HCT116 (cell line): ENCODE measurements around the gene MAP3K5. TPM values are rescaled to one million over a fixed set of nuclear protein-coding genes. Genes with fewer than 3 reads are reported as not detected.

ENCODE experiments used
- ATAC-seq: fragments of 200-7000 bp; cut with Tn5 transposase; 2 replicates; pipeline ENCODE4 v1.9.1; 2020; ENCODE audit warnings: mild to moderate bottlenecking, moderate library complexity
- BruUV-seq: library from RNA; stranded (reverse); fragments of 400-500 nt; replicated peaks from 2 replicates; lab custom pipeline; 2021; lab: Mats Ljungman, UMichigan
- CTCF ChIA-PET: fragments of 300-600 bp; sonication (Branson Sonifier 250); formaldehyde crosslinking; loops from one replicate; lab custom pipeline; 2021; ENCODE audit warnings: antibody characterized with exemption; lab: Charles Lee
- POLR2A ChIA-PET: fragments of 300-600, 350-600 bp; sonication (Branson Sonifier 250); formaldehyde crosslinking; loops from one replicate; lab custom pipeline; 2021; ENCODE audit warnings: antibody characterized with exemption; lab: Charles Lee
- RAD21 ChIA-PET, 2 experiments: fragments of 300-600 bp; sonication (Branson Sonifier 250); formaldehyde crosslinking; loops; one replicate each; lab custom pipeline; 2023; ENCODE audit warnings: low total read pairs in 2 of 2; ENCODE audit not compliant: uncharacterized antibody in 2 of 2, unreplicated experiment in 2 of 2, low non-redundant PET in 1 of 2; lab: Charles Lee
- DNase-seq: peaks from one replicate; pipeline ENCODE4 v3.0.0-alpha.2; 2010; ENCODE audit warnings: low read depth, low spot score
- H2AFZ ChIP-seq: fragments of 200-600 bp; shearing (Covaris generic), sonication (generic); 2 replicates; pipeline ENCODE4 v1.6.1; 2017; ENCODE audit warnings: low read depth, mixed run types, mixed read lengths, antibody characterized with exemption, low read length; ENCODE audit not compliant: poor library complexity, severe bottlenecking
- H3K27ac ChIP-seq: 2 replicates; pipeline ENCODE4 v1.5.1; 2012; ENCODE audit warnings: low read depth, low read length
- H3K27me3 ChIP-seq: fragments of 200-600 bp; sonication (generic); 2 replicates; pipeline ENCODE4 v1.6.1; 2016; ENCODE audit warnings: mixed run types, low read length, mixed read lengths; ENCODE audit not compliant: insufficient read depth
- H3K36me3 ChIP-seq, 2 experiments: fragments of 200-500 bp in 1 of 2; fragments of 200-600 bp in 1 of 2; sonication (Bioruptor generic) in 1 of 2; sonication (generic) in 1 of 2; 2 replicates each; pipeline versions ENCODE4 v1.5.1 to v1.6.1; 2014 to 2016; ENCODE audit warnings: low read length in 2 of 2, inconsistent platforms in 1 of 2, mixed read lengths in 1 of 2, mixed run types in 1 of 2; ENCODE audit not compliant: insufficient read depth in 2 of 2, control insufficient read depth in 1 of 2
- H3K4me1 ChIP-seq, 2 experiments: fragments of 200-600 bp in 1 of 2; sonication (generic) in 1 of 2; 2 replicates each; pipeline versions ENCODE4 v1.5.1 to v1.6.1; 2012 to 2017; ENCODE audit warnings: low read length in 2 of 2, inconsistent platforms in 1 of 2, mild to moderate bottlenecking in 1 of 2, mixed read lengths in 1 of 2, mixed run types in 1 of 2, moderate library complexity in 1 of 2; ENCODE audit not compliant: insufficient read depth in 2 of 2, control insufficient read depth in 1 of 2
- H3K4me2 ChIP-seq: fragments of 200-600 bp; sonication (generic); 2 replicates; pipeline ENCODE4 v1.6.1; 2017; ENCODE audit warnings: mixed run types, low read length, mixed read lengths
- H3K4me3 ChIP-seq, 2 experiments: fragments of 200-600 bp in 1 of 2; sonication (generic) in 1 of 2; replicated peaks in 1 of 2; 2 replicates each; pipeline ENCODE4 v1.5.1; 2011 to 2016; ENCODE audit warnings: low read length in 2 of 2, control low read depth in 1 of 2, low read depth in 1 of 2, mild to moderate bottlenecking in 1 of 2, mixed read lengths in 1 of 2, mixed run types in 1 of 2
- H3K79me2 ChIP-seq: fragments of 200-600 bp; sonication (generic); 2 replicates; pipeline ENCODE4 v1.6.1; 2017; ENCODE audit warnings: mild to moderate bottlenecking, mixed run types, low read length, moderate library complexity, mixed read lengths; ENCODE audit not compliant: insufficient read depth
- H3K9ac ChIP-seq: fragments of 200-600 bp; sonication (generic); 2 replicates; pipeline ENCODE4 v1.6.1; 2016; ENCODE audit warnings: low read length, mixed read lengths
- H3K9me2 ChIP-seq: fragments of 200-600 bp; sonication (generic), shearing (Covaris generic); 2 replicates; pipeline ENCODE4 v1.6.1; 2017; ENCODE audit warnings: mixed run types, mild to moderate bottlenecking, moderate library complexity; ENCODE audit not compliant: insufficient read depth
- H3K9me3 ChIP-seq, 2 experiments: fragments of 200-500 bp in 1 of 2; fragments of 200-600 bp in 1 of 2; sonication (Bioruptor generic) in 1 of 2; sonication (generic) in 1 of 2; 2 replicates each; pipeline ENCODE4 v1.6.1; 2014 to 2017; ENCODE audit warnings: low read length in 2 of 2, mixed read lengths in 2 of 2, inconsistent platforms in 1 of 2, low read depth in 1 of 2, mild to moderate bottlenecking in 1 of 2, mixed run types in 1 of 2, moderate library complexity in 1 of 2; ENCODE audit not compliant: control insufficient read depth in 1 of 2, insufficient read depth in 1 of 2
- H4K20me1 ChIP-seq: fragments of 200-600 bp; sonication (generic), shearing (Covaris generic); 2 replicates; pipeline ENCODE4 v1.6.1; 2017; ENCODE audit warnings: mixed run types, mild to moderate bottlenecking, moderate library complexity; ENCODE audit not compliant: insufficient read depth
- CBX3 ChIP-seq: IDR thresholded peaks from 2 replicates; pipeline ENCODE4 v1.6.1; 2012; ENCODE audit warnings: low read depth
- EGR1 ChIP-seq: IDR thresholded peaks from 2 replicates; pipeline ENCODE4 v1.6.1; 2012; ENCODE audit warnings: low read depth
- ELF1 ChIP-seq: IDR thresholded peaks from 2 replicates; pipeline ENCODE4 v1.6.1; 2012; ENCODE audit warnings: low read depth, borderline replicate concordance
- EZH2 ChIP-seq: fragments of 200-600 bp; sonication (generic); IDR thresholded peaks from 2 replicates; pipeline ENCODE4 v1.6.1; 2017; ENCODE audit warnings: antibody characterized with exemption, mixed run types
- EZH2phosphoT487 ChIP-seq: fragments of 200-600 bp; IDR thresholded peaks from 2 replicates; pipeline ENCODE4 v1.6.1; 2018; ENCODE audit warnings: antibody characterized with exemption, borderline replicate concordance
- POLR2AphosphoS5 ChIP-seq: IDR thresholded peaks from 2 replicates; pipeline ENCODE4 v1.6.1; 2011; ENCODE audit warnings: mild to moderate bottlenecking, low read depth, low read length, moderate library complexity
- SIN3A ChIP-seq: IDR thresholded peaks from 2 replicates; pipeline ENCODE4 v1.6.1; 2012; ENCODE audit warnings: low read depth
- SP1 ChIP-seq: IDR thresholded peaks from 2 replicates; pipeline ENCODE4 v1.6.1; 2012; ENCODE audit warnings: low read depth
- TCF7L2 ChIP-seq: IDR thresholded peaks from 2 replicates; pipeline ENCODE4 v1.7.0; 2011; ENCODE audit warnings: borderline replicate concordance, inconsistent platforms; ENCODE audit not compliant: insufficient read depth, insufficient read length; ENCODE audit errors: extremely low read depth
- ZFX ChIP-seq: fragments of 450-650 bp; IDR thresholded peaks from 2 replicates; pipeline ENCODE4 v1.6.1; 2017
- ZNF274 ChIP-seq: fragments of 200-500 bp; sonication (Bioruptor generic); IDR thresholded peaks from 2 replicates; pipeline ENCODE4 v1.6.1; 2014; ENCODE audit warnings: mild to moderate bottlenecking, low read depth, low read length, inconsistent platforms
- intact Hi-C: fragments of 100-400 bp; cut with micrococcal nuclease; formaldehyde crosslinking; loops from 2 replicates; pipeline ENCODE4 v1.10.0; 2022
- total RNA-seq: library from RNA; stranded (reverse); gene quantifications from one replicate; pipeline ENCODE4 v1.2.1, GENCODE V29; 2021; ENCODE audit not compliant: unreplicated experiment
- TF ChIP-seq, protein P1 (sequence below): IDR thresholded peaks from 2 replicates; pipeline ENCODE4 v1.6.1; 2011; ENCODE audit warnings: mild to moderate bottlenecking, low read length, moderate library complexity; ENCODE audit not compliant: insufficient replicate concordance; ENCODE audit errors: extremely low read depth
- TF ChIP-seq, protein P2 (sequence below), 3 experiments: fragments of 200-600 bp in 1 of 3; sonication (generic) in 1 of 3; IDR thresholded peaks in 2 of 3; conservative IDR thresholded peaks in 1 of 3; 2 replicates each; pipeline ENCODE4 v1.5.1; 2012 to 2017; ENCODE audit warnings: low read depth in 2 of 3, low read length in 2 of 3, antibody characterized with exemption in 1 of 3, borderline replicate concordance in 1 of 3, control low read depth in 1 of 3, mild to moderate bottlenecking in 1 of 3, mixed read lengths in 1 of 3, mixed run types in 1 of 3, moderate library complexity in 1 of 3; ENCODE audit not compliant: insufficient read depth in 1 of 3
- TF ChIP-seq, protein P3 (sequence below): IDR thresholded peaks from 2 replicates; pipeline ENCODE4 v1.6.1; 2012

Gene MAP3K5
- total RNA-seq, 1 experiment from 2014 or later: 11.8 TPM

DNA sequence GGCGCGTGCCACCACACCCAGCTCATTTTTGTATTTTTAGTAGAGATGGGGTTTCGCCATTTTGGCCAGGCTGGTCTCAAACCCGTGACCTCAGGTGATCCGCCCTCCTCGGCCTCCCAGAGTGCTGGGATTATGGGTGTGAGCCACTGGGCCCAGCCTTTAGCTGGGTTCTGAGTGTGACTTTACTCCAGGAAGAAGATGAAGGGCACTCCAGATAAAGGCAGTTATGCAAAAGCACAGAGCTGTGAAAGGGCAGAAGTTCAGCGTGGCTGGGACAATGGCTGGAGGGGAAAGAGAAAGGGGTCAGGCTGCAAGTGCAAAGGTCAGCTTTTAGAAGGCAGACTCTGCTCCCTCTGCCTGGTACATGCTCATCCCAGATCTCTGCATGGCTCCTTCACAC lies 39.7 kb downstream of the MAP3K5 start:
- no peak overlapping the region for H3K9ac ChIP-seq
- TF ChIP-seq TCF7L2 (no peak), SIN3A (no peak), POLR2AphosphoS5 (no peak), SP1 (no peak), ZFX (no peak), EGR1 (no peak), ZNF274 (no peak), CBX3 (no peak), EZH2phosphoT487 (no peak), ELF1 (no peak), EZH2 (no peak)
- TF ChIP-seq, protein P1, sequence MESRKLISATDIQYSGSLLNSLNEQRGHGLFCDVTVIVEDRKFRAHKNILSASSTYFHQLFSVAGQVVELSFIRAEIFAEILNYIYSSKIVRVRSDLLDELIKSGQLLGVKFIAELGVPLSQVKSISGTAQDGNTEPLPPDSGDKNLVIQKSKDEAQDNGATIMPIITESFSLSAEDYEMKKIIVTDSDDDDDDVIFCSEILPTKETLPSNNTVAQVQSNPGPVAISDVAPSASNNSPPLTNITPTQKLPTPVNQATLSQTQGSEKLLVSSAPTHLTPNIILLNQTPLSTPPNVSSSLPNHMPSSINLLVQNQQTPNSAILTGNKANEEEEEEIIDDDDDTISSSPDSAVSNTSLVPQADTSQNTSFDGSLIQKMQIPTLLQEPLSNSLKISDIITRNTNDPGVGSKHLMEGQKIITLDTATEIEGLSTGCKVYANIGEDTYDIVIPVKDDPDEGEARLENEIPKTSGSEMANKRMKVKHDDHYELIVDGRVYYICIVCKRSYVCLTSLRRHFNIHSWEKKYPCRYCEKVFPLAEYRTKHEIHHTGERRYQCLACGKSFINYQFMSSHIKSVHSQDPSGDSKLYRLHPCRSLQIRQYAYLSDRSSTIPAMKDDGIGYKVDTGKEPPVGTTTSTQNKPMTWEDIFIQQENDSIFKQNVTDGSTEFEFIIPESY: no peak
- TF ChIP-seq, protein P2, sequence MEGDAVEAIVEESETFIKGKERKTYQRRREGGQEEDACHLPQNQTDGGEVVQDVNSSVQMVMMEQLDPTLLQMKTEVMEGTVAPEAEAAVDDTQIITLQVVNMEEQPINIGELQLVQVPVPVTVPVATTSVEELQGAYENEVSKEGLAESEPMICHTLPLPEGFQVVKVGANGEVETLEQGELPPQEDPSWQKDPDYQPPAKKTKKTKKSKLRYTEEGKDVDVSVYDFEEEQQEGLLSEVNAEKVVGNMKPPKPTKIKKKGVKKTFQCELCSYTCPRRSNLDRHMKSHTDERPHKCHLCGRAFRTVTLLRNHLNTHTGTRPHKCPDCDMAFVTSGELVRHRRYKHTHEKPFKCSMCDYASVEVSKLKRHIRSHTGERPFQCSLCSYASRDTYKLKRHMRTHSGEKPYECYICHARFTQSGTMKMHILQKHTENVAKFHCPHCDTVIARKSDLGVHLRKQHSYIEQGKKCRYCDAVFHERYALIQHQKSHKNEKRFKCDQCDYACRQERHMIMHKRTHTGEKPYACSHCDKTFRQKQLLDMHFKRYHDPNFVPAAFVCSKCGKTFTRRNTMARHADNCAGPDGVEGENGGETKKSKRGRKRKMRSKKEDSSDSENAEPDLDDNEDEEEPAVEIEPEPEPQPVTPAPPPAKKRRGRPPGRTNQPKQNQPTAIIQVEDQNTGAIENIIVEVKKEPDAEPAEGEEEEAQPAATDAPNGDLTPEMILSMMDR (IDR thresholded peaks at IDR 0.05 in 2 of 3, conservative IDR thresholded peaks at IDR 0.05 in 1 of 3; ENCODE audit: borderline replicate concordance in 1 of 3, insufficient read depth in 1 of 3, low read depth in 2 of 3, low read length in 2 of 3): no peak
- TF ChIP-seq, protein P3, sequence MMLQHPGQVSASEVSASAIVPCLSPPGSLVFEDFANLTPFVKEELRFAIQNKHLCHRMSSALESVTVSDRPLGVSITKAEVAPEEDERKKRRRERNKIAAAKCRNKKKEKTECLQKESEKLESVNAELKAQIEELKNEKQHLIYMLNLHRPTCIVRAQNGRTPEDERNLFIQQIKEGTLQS: no peak

More for the DNA sequence above, 39.7 kb downstream of the MAP3K5 start:
- H3K27me3 ChIP-seq: no peaks in the 10 kb centered on the region
- H3K4me2 ChIP-seq: no peak overlapping the region
- H3K36me3 ChIP-seq: no peaks in the 10 kb centered on the region
- no peak overlapping the region for H3K27ac ChIP-seq
- H3K4me1 ChIP-seq: no peaks in the 10 kb centered on the region
- H4K20me1 ChIP-seq: no peaks in the 10 kb centered on the region
- H2AFZ ChIP-seq: no peak overlapping the region
- H3K79me2 ChIP-seq: no peaks in the 10 kb centered on the region
- ChIA-PET CTCF (no interaction called here), POLR2A (no interaction called here), RAD21 (no interaction called here)
- no TSS peak for BruUV-seq
- no peak overlapping the region for H3K4me3 ChIP-seq
- H3K9me3 ChIP-seq: no peaks in the 10 kb centered on the region
- ATAC-seq (no peak), DNase-seq (no peak)
- no peaks in the 10 kb centered on the region for H3K9me2 ChIP-seq
- intact Hi-C loops: no loop called here
